GM18858 (cell line): Measurements from ENCODE around the gene CLEC14A.

Experiments used
- ATAC-seq: cut with Tn5 transposase; IDR thresholded peaks from one replicate; pipeline ENCODE4 v1.9.1; 2021; ENCODE audit not compliant: unreplicated experiment

Gene CLEC14A

DNA sequence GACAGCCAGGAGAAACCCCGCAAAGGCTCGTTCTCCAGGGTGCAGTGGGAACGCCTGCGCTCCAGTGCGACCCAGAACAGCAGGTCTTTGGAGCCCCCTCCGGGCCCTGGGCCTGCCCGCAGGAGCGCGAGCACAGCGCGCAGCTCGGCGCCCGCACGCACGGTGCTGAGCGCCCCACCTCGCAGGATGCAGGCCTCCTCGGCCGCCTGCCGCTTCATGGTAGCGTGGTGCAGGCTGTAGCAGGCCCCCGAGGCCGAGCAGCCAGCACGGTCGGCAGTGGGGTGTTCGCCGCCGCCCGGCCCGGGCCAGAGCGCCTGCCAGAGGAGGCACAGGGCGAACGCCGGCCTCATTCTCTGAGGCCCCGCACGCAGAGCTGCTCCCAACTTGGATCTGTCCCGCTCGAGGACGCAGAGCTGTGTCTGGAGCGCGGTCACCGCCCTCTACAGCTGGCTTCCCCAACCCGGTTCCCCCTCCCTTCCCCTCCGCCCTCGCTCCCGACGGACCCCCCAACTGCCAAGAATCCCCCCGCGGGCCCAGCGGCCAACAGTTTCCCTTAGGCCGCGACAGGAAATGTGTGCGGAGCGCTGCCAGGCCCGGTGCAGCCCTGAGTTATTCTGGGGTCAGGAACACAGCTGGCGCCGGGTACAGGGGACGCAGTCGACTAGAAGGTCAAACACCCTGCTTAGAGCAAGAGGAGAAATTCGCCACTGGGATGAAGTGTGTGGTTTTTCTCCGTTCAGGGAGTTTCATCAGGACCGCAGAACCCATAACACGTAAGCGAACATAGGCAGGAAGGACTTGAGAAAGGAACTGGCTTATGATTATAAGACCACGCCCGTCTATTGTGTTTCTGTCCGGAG is at the start of gene CLEC14A:
CLEC14A (minus strand) TSS at position 421 of the 860 bp plus-strand sequence; CDS start at position 350, 71 bp downstream.
- ATAC-seq, result no peak

GRCh38 chr14:38302966-38303365 is 47.1 kb upstream of the CLEC14A start:
- no peak for ATAC-seq

DNA sequence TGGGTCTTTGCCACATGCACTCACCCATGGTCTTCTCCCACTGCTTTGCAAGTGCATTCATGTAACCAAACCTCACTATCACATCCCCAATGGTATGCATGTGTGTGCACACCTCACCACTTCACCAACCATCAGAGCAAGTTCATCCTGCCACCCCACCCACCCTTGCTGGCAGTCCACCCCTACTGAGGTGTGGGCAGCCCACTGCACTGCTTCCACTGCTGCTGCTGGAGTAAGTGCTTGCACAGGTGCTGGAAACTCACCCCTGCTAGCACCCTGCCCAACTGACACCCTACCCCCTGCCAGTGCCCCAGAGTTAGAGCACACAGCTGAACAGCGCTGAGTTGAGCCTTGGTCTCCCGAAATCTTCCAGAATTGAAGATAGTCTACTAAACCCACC is 46.1 kb upstream of the CLEC14A start:
- no peak for ATAC-seq

- no peak for ATAC-seq
These were observed 41.8 kb upstream of the CLEC14A start for GRCh38 chr14:38297681-38298080.

GRCh38 chr14:38291681-38292467 is 36.0 kb upstream of the CLEC14A start:
- no peak for ATAC-seq

- no peak for ATAC-seq
These were observed 34.8 kb upstream of the CLEC14A start for GRCh38 chr14:38290601-38291188.

DNA sequence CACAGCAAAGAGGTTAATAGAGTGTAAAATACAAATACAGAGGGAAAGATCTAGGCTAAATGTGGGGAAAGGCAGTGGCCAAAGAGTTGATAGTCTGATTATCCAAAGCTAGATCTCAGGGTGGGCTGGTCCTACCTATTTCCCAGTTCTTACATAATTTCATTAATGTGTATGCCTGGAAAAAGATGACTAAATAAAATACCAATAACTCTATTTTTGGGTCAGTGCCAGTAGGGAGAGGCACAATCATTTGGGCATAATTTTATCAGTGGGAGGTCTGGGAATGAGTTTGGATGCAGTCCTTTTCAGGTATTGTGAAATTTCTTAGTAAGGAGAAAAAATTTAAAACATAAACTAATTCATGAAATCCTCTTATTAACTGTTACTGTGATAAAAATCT is 30.6 kb upstream of the CLEC14A start:
- ATAC-seq, result no peak

DNA sequence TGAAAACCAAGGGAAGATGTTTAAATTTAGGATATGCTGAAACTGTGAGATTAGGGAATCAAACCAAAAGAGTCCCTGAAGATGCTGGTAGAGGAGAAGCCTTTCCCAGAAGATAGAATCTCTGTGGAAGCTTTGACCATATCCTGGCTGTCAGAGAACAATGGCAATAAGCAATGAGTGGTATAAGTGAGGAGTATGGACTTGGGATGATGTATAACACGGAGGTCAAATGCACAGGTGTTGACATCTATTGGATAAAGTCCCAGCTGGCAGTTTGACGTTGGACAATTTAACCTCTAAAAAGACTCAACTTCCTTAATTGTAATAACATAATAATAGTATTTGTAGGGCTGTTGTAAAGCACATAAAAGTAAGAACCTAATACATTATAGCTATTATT is 30.1 kb upstream of the CLEC14A start:
- ATAC-seq, result no peak

- ATAC-seq, result no peak
These were observed 27.0 kb upstream of the CLEC14A start for GRCh38 chr14:38282936-38283335.

DNA sequence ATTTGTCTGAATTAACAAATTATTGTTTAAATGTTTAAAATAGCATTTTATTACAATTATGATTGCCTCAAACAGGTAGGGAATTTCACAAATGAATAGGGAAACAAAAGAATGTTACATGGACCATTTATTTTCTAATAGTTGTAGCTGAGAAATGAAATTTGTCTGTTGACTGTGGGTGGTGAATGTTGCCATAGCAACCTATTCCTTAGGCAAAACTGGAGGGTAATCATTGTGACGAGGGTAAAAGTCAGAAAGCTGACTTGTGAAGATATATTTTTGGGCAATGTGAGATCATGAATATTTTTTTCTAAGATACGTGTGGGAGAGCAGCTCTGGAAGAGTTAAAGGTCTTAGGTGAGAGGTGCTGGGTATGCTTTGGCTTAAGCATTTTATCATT is 24.2 kb upstream of the CLEC14A start:
- ATAC-seq, result no peak

GRCh38 chr14:38279572-38279971 is 23.7 kb upstream of the CLEC14A start:
- ATAC-seq, result no peak

GRCh38 chr14:38278035-38278434 is 22.1 kb upstream of the CLEC14A start:
- ATAC-seq, result no peak

- ATAC-seq, result no peak
These were observed 7.0 kb upstream of the CLEC14A start for GRCh38 chr14:38262844-38263243.

- ATAC-seq, result no peak
These were observed 5.7 kb upstream of the CLEC14A start for GRCh38 chr14:38261620-38262019.

- no peak for ATAC-seq
These were observed 1.6 kb upstream of the CLEC14A start for GRCh38 chr14:38257507-38257906.

GRCh38 chr14:38256533-38256840 is 594 bp upstream of the CLEC14A start:
- no peak for ATAC-seq

GRCh38 chr14:38255408-38255672 is 553 bp downstream of the CLEC14A start:
- ATAC-seq, result no peak

DNA sequence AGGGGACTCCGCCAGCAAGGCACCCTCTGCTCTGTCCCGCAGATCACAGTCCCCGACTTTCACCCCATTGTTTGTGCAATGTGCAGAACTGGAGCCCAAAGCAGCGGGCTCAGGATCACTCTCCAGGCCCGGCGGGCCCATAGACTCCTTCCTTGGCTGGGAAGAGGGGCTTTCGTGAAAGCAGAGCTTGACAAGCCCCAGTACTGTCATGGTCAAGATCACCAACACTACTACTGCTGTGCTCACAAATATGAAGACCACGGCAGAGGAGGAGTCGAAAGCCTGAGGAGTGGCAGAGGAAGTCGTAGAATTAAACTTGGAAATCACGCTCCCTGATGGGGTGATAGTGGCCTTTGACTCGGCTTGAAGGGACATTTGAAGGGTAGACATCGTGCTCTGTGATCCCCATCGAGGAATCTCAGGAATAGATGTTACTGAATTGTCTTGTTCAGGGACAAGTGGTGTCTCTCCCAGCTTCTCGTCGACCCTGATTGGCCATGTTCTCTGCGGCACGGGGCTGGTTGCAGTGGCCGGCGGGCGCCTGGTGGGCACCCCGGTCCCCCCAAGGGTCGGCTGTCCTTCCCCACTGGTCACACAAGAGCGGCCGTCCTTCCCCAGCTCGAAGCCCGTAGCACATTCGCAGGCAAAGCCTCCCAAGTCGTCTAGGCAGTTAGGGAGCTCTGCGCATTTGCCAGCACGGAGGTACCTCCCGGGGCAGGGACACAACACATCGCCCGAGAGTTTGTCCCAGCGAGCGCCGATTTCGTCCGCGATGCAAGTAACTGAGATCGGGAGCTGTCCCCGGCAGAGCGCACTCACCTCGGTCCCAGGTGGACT is 1.1 kb downstream of the CLEC14A start:
- ATAC-seq, result no peak

DNA sequence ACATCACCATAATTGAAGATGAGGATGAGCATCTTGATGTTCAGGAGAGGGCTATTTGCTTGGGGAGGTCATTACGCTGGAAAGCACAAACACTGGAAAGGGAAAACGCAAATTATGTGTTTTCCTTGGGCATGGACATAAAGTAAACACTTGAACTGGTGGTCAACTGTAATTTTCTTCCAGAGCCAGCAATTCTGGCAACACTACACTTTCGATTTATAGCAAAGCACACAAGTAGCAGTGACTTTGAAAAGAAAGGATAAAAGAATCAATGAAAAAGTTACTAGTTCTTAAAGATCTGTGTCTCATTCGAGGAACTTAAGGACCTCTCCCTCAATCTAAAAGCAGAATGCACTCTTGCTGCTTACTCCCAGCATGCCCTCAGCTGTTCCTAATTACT is 2.2 kb downstream of the CLEC14A start:
- ATAC-seq, result no peak

DNA sequence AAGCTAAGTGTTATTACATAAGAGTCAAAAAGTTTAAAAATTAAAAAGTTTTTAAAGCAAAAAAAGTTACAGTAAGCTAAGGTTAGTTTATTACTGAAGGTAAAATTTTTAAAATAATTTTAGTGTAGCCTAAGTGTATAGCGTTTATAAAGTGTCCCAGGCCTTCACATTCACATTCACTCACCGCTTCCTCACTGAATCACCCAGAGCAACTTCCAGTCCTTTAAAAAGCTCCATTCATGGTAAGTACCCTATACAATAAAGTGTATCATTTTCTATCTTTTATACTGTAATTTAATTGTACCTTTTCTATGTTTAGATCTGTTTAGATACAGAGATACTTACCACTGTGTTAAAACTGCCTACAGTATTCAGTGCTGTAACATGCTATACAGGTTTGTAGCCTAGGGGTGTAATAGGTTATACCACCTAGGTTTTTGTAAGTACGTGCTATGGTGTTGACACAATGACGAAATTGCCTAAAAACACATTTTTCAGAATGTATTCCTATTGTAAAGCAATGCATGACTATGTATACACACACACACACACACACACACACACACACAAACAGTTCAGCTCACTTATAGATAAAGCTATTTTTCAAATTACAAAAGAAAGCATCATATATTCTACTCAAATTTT is 3.7 kb downstream of the CLEC14A start:
- ATAC-seq, result no peak

GRCh38 chr14:38250331-38250730 is 5.6 kb downstream of the CLEC14A start:
- ATAC-seq, result no peak
